ENCODE results near the gene DGKQ. TPM values are rescaled to one million over a fixed set of nuclear protein-coding genes. Genes with fewer than 3 reads are reported as not detected.
"Not testable (repeated sequence)": the region's sequence is repeated elsewhere in the genome, so short reads cannot be mapped to it uniquely, and the experiment has no call there.

DGKQ gene
- total RNA-seq, 1 donor: 9.9 TPM

- no peak for TF ChIP-seq CTCF (IDR thresholded peaks at IDR 0.05; ENCODE audit: insufficient read depth, low read length)
- peak; percentile 41 for DNase-seq (ENCODE audit: low read depth)
Observed at GRCh38 chr4:931194-931959, 42.0 kb downstream of the DGKQ start.

GRCh38 chr4:930827-931193, 42.6 kb downstream of the DGKQ start:
- no peak for DNase-seq (ENCODE audit: low read depth)
- no peak for TF ChIP-seq CTCF (IDR thresholded peaks at IDR 0.05; ENCODE audit: insufficient read depth, low read length)
- peak overlapping the region; percentile 99 for H3K4me3 ChIP-seq (ENCODE audit: low read depth, low read length)

More at GRCh38 chr4:931194-931959, 42.0 kb downstream of the DGKQ start:
- peak overlapping the region; percentile 99 for H3K4me3 ChIP-seq (ENCODE audit: low read depth, low read length)

GRCh38 chr4:930028-930551, 43.3 kb downstream of the DGKQ start:
- TF ChIP-seq CTCF (IDR thresholded peaks at IDR 0.05; ENCODE audit: insufficient read depth, low read length): no peak
- peak; percentile 12 for DNase-seq (ENCODE audit: low read depth)
- peak overlapping the region; percentile 7 for H3K4me3 ChIP-seq (ENCODE audit: low read depth, low read length)

- no peak for TF ChIP-seq CTCF (IDR thresholded peaks at IDR 0.05; ENCODE audit: insufficient read depth, low read length)
- H3K4me3 ChIP-seq (ENCODE audit: low read depth, low read length): no peak overlapping the region
- no peak for DNase-seq (ENCODE audit: low read depth)
Observed at GRCh38 chr4:929096-929765, 44.1 kb downstream of the DGKQ start.

- DNase-seq (ENCODE audit: low read depth); H3K4me3 ChIP-seq (ENCODE audit: low read depth, low read length): not testable (repeated sequence)
Observed at GRCh38 chr4:927566-927965, 45.8 kb downstream of the DGKQ start.

- H3K4me3 ChIP-seq (ENCODE audit: low read depth, low read length): no peak overlapping the region
- DNase-seq (ENCODE audit: low read depth): peak; percentile 10
- peak; percentile 47 for TF ChIP-seq CTCF (IDR thresholded peaks at IDR 0.05; ENCODE audit: insufficient read depth, low read length)
Observed at GRCh38 chr4:926538-926937, 46.8 kb downstream of the DGKQ start.

GRCh38 chr4:925771-926500, 47.4 kb downstream of the DGKQ start:
- no peak overlapping the region for H3K4me3 ChIP-seq (ENCODE audit: low read depth, low read length)
- TF ChIP-seq CTCF (IDR thresholded peaks at IDR 0.05; ENCODE audit: insufficient read depth, low read length): no peak
- no peak for DNase-seq (ENCODE audit: low read depth)

Measured in fibroblast of the aortic adventitia (primary cell).